Nephron progenitor cell (in vitro differentiated cells): ENCODE results near the gene EWSR1.

Source experiments
- DNase-seq: peaks from one replicate; pipeline ENCODE4 v3.0.0; 2021
- H3K27ac Mint-ChIP-seq: 2 replicates; pipeline ENCODE4 v1.8.0; 2021; ENCODE audit warnings: mild to moderate bottlenecking, moderate library complexity, mixed read lengths
- H3K27me3 Mint-ChIP-seq: 2 replicates; pipeline ENCODE4 v1.8.0; 2021; ENCODE audit warnings: mild to moderate bottlenecking, low read depth, mixed read lengths; ENCODE audit not compliant: poor library complexity
- H3K36me3 Mint-ChIP-seq: 2 replicates; pipeline ENCODE4 v1.8.0; 2021; ENCODE audit warnings: low read depth, mixed read lengths
- H3K4me1 Mint-ChIP-seq: 2 replicates; pipeline ENCODE4 v1.8.0; 2021; ENCODE audit warnings: mixed read lengths
- H3K4me3 Mint-ChIP-seq: 2 replicates; pipeline ENCODE4 v1.8.0; 2021; ENCODE audit warnings: mild to moderate bottlenecking, moderate library complexity, mixed read lengths
- H3K9me3 Mint-ChIP-seq: 2 replicates; pipeline ENCODE4 v1.8.0; 2021; ENCODE audit warnings: mild to moderate bottlenecking, moderate library complexity, mixed read lengths
- TF ChIP-seq, protein P1 (sequence below): fragments of 200-600 bp; sonication (generic); IDR thresholded peaks from 2 replicates; pipeline ENCODE4 v1.5.0; 2021; ENCODE audit warnings: antibody characterized with exemption

The EWSR1 gene

DNA sequence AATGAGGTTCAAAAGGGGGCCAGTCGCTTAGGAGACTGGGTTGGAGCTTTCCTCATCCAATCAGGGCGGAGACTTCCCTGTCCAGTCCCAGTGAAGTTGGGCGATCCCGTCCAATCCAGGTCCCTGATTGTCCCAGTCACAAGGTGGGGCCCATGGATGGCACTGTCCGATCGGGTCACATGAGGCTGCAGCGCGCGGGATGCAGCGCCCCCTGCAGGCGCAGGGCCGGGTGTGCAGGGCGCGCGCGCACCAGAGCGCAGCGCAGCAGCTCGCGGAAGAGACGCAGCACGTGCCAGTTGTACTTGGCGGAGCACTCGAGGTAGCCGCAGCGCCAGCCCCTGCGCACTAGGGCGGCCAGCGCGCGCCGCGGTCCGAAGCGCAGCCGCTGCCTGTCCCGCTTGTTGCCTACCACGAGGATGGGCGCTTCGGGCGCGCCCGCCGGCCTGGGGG is 45.1 kb downstream of the EWSR1 start:
- Mint-ChIP-seq H3K27ac (no peak overlapping the region), H3K4me3 (no peak overlapping the region), H3K36me3 (no peaks in the 10 kb centered on the region), H3K27me3 (peaks cover 50% of the 10 kb centered on the region), H3K4me1 (peaks cover 27% of the 10 kb centered on the region), H3K9me3 (peaks cover 16% of the 10 kb centered on the region)
- no peak for DNase-seq
- TF ChIP-seq, protein P1, sequence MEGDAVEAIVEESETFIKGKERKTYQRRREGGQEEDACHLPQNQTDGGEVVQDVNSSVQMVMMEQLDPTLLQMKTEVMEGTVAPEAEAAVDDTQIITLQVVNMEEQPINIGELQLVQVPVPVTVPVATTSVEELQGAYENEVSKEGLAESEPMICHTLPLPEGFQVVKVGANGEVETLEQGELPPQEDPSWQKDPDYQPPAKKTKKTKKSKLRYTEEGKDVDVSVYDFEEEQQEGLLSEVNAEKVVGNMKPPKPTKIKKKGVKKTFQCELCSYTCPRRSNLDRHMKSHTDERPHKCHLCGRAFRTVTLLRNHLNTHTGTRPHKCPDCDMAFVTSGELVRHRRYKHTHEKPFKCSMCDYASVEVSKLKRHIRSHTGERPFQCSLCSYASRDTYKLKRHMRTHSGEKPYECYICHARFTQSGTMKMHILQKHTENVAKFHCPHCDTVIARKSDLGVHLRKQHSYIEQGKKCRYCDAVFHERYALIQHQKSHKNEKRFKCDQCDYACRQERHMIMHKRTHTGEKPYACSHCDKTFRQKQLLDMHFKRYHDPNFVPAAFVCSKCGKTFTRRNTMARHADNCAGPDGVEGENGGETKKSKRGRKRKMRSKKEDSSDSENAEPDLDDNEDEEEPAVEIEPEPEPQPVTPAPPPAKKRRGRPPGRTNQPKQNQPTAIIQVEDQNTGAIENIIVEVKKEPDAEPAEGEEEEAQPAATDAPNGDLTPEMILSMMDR: peak; percentile 65

DNA sequence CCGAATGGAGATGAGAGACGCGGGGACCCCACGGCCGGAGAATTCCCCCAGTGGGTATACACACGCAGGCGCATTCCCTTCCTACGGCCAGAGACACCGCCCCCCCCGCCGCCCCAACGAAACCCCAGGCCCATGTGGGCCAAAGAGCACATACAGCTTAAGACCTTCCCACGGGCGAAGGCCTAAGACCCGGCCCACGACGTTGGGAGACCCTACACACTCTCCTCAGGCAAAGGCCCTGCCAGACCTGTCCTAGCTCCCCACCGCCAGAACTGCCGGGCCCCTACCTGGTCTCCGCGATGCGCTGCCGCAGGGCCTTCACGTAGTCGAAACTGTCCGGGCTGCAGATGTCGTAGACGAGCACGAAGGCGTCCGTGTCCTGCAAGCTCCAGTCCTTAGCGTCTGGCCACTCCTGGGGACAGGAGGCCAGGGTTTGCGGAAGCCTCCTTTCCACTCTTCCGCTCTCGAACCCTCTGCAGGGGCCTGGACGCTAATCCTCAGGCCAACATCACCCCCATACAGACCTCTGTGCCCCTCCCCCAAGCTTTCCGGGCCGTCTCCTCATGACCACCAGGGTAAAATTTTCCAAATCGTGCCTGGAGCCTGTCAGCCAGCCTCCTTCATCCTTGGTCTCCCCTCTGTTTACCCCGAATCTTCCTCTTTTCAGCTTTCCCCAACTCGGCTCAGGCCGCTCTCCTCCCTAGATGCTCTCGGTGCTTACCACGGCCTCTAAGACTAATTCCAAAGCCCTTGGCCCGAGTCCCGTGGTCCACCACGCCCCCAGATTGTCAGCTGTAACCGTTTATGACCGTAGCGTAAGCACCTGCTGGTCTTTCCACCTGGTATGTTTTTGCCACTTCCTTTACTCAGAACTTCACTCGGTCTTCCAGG is 45.8 kb downstream of the EWSR1 start:
- peaks cover 27% of the 10 kb centered on the region for H3K4me1 Mint-ChIP-seq
- H3K4me3 Mint-ChIP-seq: peak overlapping the region; percentile 71
- TF ChIP-seq, protein P1: no peak
- H3K27ac Mint-ChIP-seq: no peak overlapping the region
- peaks cover 16% of the 10 kb centered on the region for H3K9me3 Mint-ChIP-seq
- DNase-seq: no peak
- peaks cover 50% of the 10 kb centered on the region for H3K27me3 Mint-ChIP-seq
- H3K36me3 Mint-ChIP-seq: no peaks in the 10 kb centered on the region

DNA sequence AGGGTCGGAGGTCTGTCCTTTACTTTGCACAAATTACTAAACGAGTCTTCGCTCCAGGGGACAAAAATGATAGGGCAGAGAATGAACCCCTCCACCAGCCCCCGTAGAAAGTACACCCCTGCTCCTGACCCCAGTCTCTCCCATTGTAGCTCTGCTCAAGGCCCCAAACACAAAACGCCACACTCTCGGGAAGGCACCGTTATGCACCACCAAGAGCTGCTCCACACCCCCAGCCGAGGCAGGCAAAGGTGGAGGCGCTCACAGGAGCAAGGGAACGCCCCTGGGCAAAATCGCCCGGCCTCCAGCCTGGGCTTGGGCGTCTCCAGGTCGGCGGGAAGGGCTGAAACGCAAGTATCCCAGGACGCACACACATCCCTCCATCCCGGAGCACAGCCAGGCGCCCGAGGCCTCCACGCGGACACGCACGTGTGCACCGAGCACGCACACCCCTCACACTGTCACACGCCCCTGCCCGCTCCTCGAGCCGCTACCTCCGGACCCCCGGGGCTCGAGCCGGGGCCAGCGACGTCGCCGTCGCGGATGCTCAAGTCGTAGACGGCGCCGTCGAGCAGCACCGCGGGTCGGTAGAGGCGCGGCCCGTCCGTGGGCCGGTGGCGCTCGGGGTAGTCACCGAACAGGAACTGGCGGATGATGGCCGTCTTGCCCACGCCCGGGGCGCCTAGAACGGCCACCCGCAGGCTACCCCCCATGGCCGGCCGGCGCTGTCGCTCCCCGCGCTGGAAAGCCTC is 46.6 kb downstream of the EWSR1 start:
- DNase-seq: no peak
- TF ChIP-seq, protein P1: no peak
- Mint-ChIP-seq H3K4me1 (peaks cover 27% of the 10 kb centered on the region), H3K27ac (no peak overlapping the region), H3K9me3 (peaks cover 16% of the 10 kb centered on the region), H3K27me3 (peaks cover 50% of the 10 kb centered on the region), H3K36me3 (no peaks in the 10 kb centered on the region), H3K4me3 (peak overlapping the region; percentile 71)

DNA sequence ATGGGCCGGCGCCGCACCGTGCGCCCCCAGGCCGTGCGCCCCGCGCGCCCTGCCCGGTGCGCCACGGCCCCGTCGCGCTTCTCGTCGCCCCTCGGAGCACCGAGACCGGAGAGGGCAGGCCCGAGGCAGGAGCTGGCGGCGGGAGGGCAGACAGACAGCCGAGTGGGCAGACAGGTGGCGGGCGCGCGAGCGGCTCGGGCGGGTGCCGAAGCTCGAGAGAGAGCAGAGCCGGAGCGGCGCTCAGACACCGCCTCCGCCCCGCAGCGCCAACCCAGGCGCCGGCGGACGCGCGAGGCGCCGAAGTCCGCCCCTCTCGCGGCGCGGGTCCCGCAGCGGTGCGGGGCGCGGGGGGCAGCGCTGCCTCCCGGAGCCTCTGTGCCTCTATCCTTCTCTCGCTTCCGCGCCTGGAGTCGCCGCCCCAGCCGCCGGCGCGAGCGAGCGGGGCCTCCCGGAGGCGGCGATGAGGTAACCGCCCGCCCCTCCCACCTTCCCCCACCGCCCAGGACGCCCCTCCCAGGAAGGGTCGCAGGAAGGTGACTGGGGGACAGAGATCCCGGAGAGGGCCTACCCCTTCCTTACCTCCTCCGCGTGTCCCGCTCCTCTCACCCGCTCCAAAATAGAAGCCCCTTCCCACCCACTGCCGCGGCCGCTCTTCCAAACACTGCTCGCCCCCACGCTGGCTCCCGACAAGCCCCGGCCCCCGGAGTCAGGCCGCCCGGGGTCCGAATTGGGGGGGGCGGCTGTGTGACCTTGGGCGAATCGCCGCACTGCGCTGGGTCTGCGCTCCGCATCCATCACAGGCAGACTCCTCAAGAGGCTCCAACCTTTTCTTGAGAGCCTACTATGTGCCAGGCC is 47.4 kb downstream of the EWSR1 start, which contains the start of gene RASL10A:
TSS of gene RASL10A (minus strand) at position 412 of the 855 bp plus-strand sequence. CDS start 451 bp downstream, outside the sequence.
- TF ChIP-seq, protein P1: no peak
- H3K4me1 Mint-ChIP-seq: peaks cover 27% of the 10 kb centered on the region
- H3K27ac Mint-ChIP-seq: no peak within 1 kb of the TSS
- peaks cover 50% of the 10 kb centered on the region for H3K27me3 Mint-ChIP-seq
- peak within 1 kb of the TSS; percentile 71 for H3K4me3 Mint-ChIP-seq
- H3K9me3 Mint-ChIP-seq: peaks cover 16% of the 10 kb centered on the region
- H3K36me3 Mint-ChIP-seq: no peaks in the 10 kb centered on the region
- DNase-seq: peak; percentile 57

DNA sequence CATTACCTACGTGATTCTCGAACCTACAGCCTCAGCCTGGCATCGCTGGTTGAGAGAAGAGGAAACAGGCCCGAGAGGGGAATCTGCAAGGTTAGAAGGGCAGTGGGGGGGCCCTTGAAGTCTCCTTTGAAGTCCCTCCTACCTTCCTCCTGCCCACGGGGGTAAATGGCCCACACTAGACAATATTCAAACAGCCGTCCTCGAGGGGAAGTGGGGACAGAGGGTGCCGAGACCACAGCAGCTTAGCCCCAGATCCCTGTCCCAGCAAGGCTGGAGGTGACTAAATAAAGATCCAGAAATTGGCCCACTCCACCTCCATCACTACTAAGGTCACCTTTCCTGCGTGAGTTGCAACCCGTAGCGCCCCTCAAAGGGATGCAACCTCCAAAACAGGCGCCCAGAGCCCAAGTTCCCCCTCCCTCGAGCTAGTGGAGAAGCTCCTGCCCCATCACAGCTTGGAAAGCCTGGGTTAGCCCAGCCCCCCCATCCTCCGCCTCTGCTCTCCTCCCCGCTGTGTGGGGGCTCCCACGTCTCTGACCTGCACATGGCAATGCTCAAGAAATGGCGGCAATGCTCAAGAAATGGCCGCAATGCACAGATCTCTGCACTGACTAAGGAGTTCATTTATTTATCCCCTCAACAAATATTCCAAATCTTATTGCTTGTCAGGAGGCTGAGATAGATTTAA is 48.2 kb downstream of the EWSR1 start:
- peaks cover 20% of the 10 kb centered on the region for H3K4me1 Mint-ChIP-seq
- peaks cover 50% of the 10 kb centered on the region for H3K27me3 Mint-ChIP-seq
- DNase-seq: no peak
- H3K27ac Mint-ChIP-seq: no peak overlapping the region
- H3K36me3 Mint-ChIP-seq: no peaks in the 10 kb centered on the region
- peak overlapping the region; percentile 48 for H3K4me3 Mint-ChIP-seq
- H3K9me3 Mint-ChIP-seq: peaks cover 16% of the 10 kb centered on the region
- TF ChIP-seq, protein P1: no peak
